Muscle of leg (tissue), 11 donors: Measurements from ENCODE around the gene CNOT6L. TPM values are rescaled to one million over a fixed set of nuclear protein-coding genes. Genes with fewer than 3 reads are reported as not detected.

Experiments
- DNase-seq: peaks from one replicate; pipeline ENCODE4 v3.0.0; 2013
- H3K27ac ChIP-seq: one replicate; pipeline ENCODE4 v1.5.1; 2013; ENCODE audit warnings: mild to moderate bottlenecking, low read length, control low read depth
- H3K27me3 ChIP-seq: one replicate; pipeline ENCODE4 v1.6.1; 2013; ENCODE audit warnings: low read length; ENCODE audit not compliant: control insufficient read depth, insufficient read depth
- H3K36me3 ChIP-seq: one replicate; pipeline ENCODE4 v1.6.1; 2013; ENCODE audit warnings: low read length; ENCODE audit not compliant: control insufficient read depth, insufficient read depth
- H3K4me1 ChIP-seq: one replicate; pipeline ENCODE4 v1.6.1; 2013; ENCODE audit warnings: low read length; ENCODE audit not compliant: control insufficient read depth, insufficient read depth
- H3K4me3 ChIP-seq: one replicate; pipeline ENCODE4 v1.5.1; 2013; ENCODE audit warnings: low read length, control low read depth
- H3K9me3 ChIP-seq: replicated peaks from 2 replicates; pipeline ENCODE4 v1.6.1; 2013; ENCODE audit warnings: low read depth, low read length; ENCODE audit not compliant: control insufficient read depth
- WGBS: methylation state at CpG from one replicate; pipeline ENCODE4 v1.1.5; 2013; ENCODE audit warnings: missing lambda C conversion rate; ENCODE audit not compliant: insufficient coverage; 5-methylcytosine and 5-hydroxymethylcytosine counted together
- polyA plus RNA-seq, 8 donors: library from polyadenylated mRNA; unstranded; fragments of 120-200 nt; gene quantifications; one replicate each; pipeline versions ENCODE4 v1.2.1 to v1.2.3, GENCODE V29; 2013; ENCODE audit warnings: inconsistent platforms in 1 of 8, low replicate concordance in 1 of 8; ENCODE audit not compliant: insufficient read length in 8 of 8, insufficient read depth in 1 of 8
- total RNA-seq: library from RNA; stranded (reverse); fragments of 120-200 nt; gene quantifications from one replicate; pipeline ENCODE4 v1.2.4, GENCODE V29; 2013

Gene CNOT6L
- total and polyA plus RNA-seq, 9 donors: 19.2 to 36.6 (median 30.1) TPM

GRCh38 chr4:77805840-77806239, 13.3 kb downstream of the CNOT6L start:
- 63% methylated on average over 3 of the region's 8 CpGs for WGBS
- DNase-seq: no peak
- H3K36me3 ChIP-seq: no peaks in the 10 kb centered on the region
- H3K27me3 ChIP-seq: no peaks in the 10 kb centered on the region
- H3K9me3 ChIP-seq: no peaks in the 10 kb centered on the region
- no peaks in the 10 kb centered on the region for H3K4me1 ChIP-seq
- H3K4me3 ChIP-seq: no peak overlapping the region
- H3K27ac ChIP-seq: no peak overlapping the region

GRCh38 chr4:77804471-77804870, 14.7 kb downstream of the CNOT6L start:
- DNase-seq: no peak
- H3K4me1 ChIP-seq: no peaks in the 10 kb centered on the region
- no peaks in the 10 kb centered on the region for H3K9me3 ChIP-seq
- no peak overlapping the region for H3K27ac ChIP-seq
- H3K27me3 ChIP-seq: no peaks in the 10 kb centered on the region
- H3K4me3 ChIP-seq: no peak overlapping the region
- no peaks in the 10 kb centered on the region for H3K36me3 ChIP-seq

- H3K36me3 ChIP-seq: no peaks in the 10 kb centered on the region
- no peak overlapping the region for H3K27ac ChIP-seq
- DNase-seq: no peak
- H3K27me3 ChIP-seq: no peaks in the 10 kb centered on the region
- no peak overlapping the region for H3K4me3 ChIP-seq
- no peaks in the 10 kb centered on the region for H3K9me3 ChIP-seq
- H3K4me1 ChIP-seq: no peaks in the 10 kb centered on the region
These were observed 16.8 kb downstream of the CNOT6L start for GRCh38 chr4:77802402-77802801.

- H3K4me3 ChIP-seq: no peak overlapping the region
- 44% methylated on average over 1 of the region's 1 CpG for WGBS
These were observed 17.9 kb downstream of the CNOT6L start for GRCh38 chr4:77801260-77801608.

GRCh38 chr4:77800483-77801259, 18.5 kb downstream of the CNOT6L start:
- Histone ChIP-seq H3K36me3 (no peaks in the 10 kb centered on the region), H3K9me3 (peaks cover 3% of the 10 kb centered on the region), H3K27me3 (no peaks in the 10 kb centered on the region), H3K4me3 (no peak overlapping the region), H3K4me1 (no peaks in the 10 kb centered on the region), H3K27ac (peak overlapping the region; percentile 68)
- WGBS: no CpG with 5 or more reads among the region's 2 CpGs
- DNase-seq: peak; percentile 16

More at GRCh38 chr4:77801260-77801608, 17.9 kb downstream of the CNOT6L start:
- Histone ChIP-seq H3K4me1 (no peaks in the 10 kb centered on the region), H3K27ac (peak overlapping the region; percentile 68), H3K27me3 (no peaks in the 10 kb centered on the region), H3K9me3 (peaks cover 2% of the 10 kb centered on the region), H3K36me3 (no peaks in the 10 kb centered on the region)
- DNase-seq: no peak

GRCh38 chr4:77800077-77800476, 19.1 kb downstream of the CNOT6L start:
- no peak for DNase-seq
- Histone ChIP-seq H3K9me3 (peaks cover 3% of the 10 kb centered on the region), H3K27ac (peak overlapping the region; percentile 38), H3K4me1 (no peaks in the 10 kb centered on the region), H3K27me3 (no peaks in the 10 kb centered on the region), H3K4me3 (no peak overlapping the region), H3K36me3 (no peaks in the 10 kb centered on the region)
- WGBS: no CpG with 5 or more reads among the region's 2 CpGs

- Histone ChIP-seq H3K36me3 (no peaks in the 10 kb centered on the region), H3K4me1 (no peaks in the 10 kb centered on the region), H3K27ac (no peak overlapping the region), H3K4me3 (no peak overlapping the region), H3K9me3 (peaks cover 3% of the 10 kb centered on the region), H3K27me3 (no peaks in the 10 kb centered on the region)
- DNase-seq: no peak
- no CpG with 5 or more reads among the region's 5 CpGs for WGBS
These were observed 20.8 kb downstream of the CNOT6L start for GRCh38 chr4:77798385-77798784.

GRCh38 chr4:77797239-77797638, 21.9 kb downstream of the CNOT6L start:
- Histone ChIP-seq H3K4me1 (no peaks in the 10 kb centered on the region), H3K27me3 (no peaks in the 10 kb centered on the region), H3K27ac (no peak overlapping the region), H3K36me3 (no peaks in the 10 kb centered on the region), H3K4me3 (no peak overlapping the region), H3K9me3 (peaks cover 3% of the 10 kb centered on the region)
- DNase-seq: no peak

GRCh38 chr4:77795326-77795725, 23.8 kb downstream of the CNOT6L start:
- Histone ChIP-seq H3K4me1 (no peaks in the 10 kb centered on the region), H3K4me3 (no peak overlapping the region), H3K27me3 (no peaks in the 10 kb centered on the region), H3K36me3 (no peaks in the 10 kb centered on the region), H3K27ac (no peak overlapping the region), H3K9me3 (peaks cover 3% of the 10 kb centered on the region)
- DNase-seq: no peak
- no CpG with 5 or more reads among the region's 1 CpG for WGBS

- Histone ChIP-seq H3K9me3 (no peaks in the 10 kb centered on the region), H3K4me3 (no peak overlapping the region), H3K36me3 (no peaks in the 10 kb centered on the region), H3K27ac (no peak overlapping the region), H3K4me1 (no peaks in the 10 kb centered on the region), H3K27me3 (no peaks in the 10 kb centered on the region)
- no CpG with 5 or more reads among the region's 1 CpG for WGBS
- no peak for DNase-seq
These were observed 29.0 kb downstream of the CNOT6L start for GRCh38 chr4:77790146-77790545.

- no peak for DNase-seq
- no peaks in the 10 kb centered on the region for H3K9me3 ChIP-seq
- WGBS: no CpG with 5 or more reads among the region's 2 CpGs
- H3K27ac ChIP-seq: no peak overlapping the region
- no peaks in the 10 kb centered on the region for H3K27me3 ChIP-seq
- no peaks in the 10 kb centered on the region for H3K36me3 ChIP-seq
- no peaks in the 10 kb centered on the region for H3K4me1 ChIP-seq
- no peak overlapping the region for H3K4me3 ChIP-seq
These were observed 30.2 kb downstream of the CNOT6L start for GRCh38 chr4:77788990-77789389.
